Measurements from ENCODE around the gene MAP7D2. TPM values are rescaled to one million over a fixed set of nuclear protein-coding genes. Genes with fewer than 3 reads are reported as not detected.

Gene MAP7D2
- total RNA-seq, 1 experiment from 2014 or later = 1.9 TPM

GRCh38 chrX:19956923-19957322 is 159.8 kb downstream of the MAP7D2 start:
- peaks cover 42 to 48% of the 10 kb centered on the region in 2 experiments for H3K9me3 Mint-ChIP-seq
- peaks cover 0 to 9% (median 2%) of the 10 kb centered on the region in 3 experiments; a peak in 5 of 7 replicates for H3K36me3 Mint-ChIP-seq (ENCODE audit: insufficient read depth in 1 of 3, low read depth in 3 of 3)
- DNase-seq = no peak

More at GRCh38 chrX:19956923-19957322, 159.8 kb downstream of the MAP7D2 start:
- no peak overlapping the region for H2BK20ac ChIP-seq (ENCODE audit: low read depth, low read length, poor library complexity, severe bottlenecking)
- no peak overlapping the region for H3K14ac ChIP-seq (ENCODE audit: insufficient read depth, low read length)
- no CpG with 5 or more reads among the region's 6 CpGs for WGBS (ENCODE audit: extremely low coverage, insufficient read length, low lambda C conversion rate)
- H3K9ac ChIP-seq (ENCODE audit: extremely low read depth, insufficient read length, low read length) = no peak overlapping the region
- H3K4me1 ChIP-seq (ENCODE audit: insufficient read depth, low read length) = no peaks in the 10 kb centered on the region
- Mint-ChIP-seq H3K27me3 (ENCODE audit: low read depth) (no peaks in the 10 kb centered on the region), H3K27ac (no peak overlapping the region), H3K4me1 (no peaks in the 10 kb centered on the region), H3K4me3 (no peak overlapping the region)
- no peaks in the 10 kb centered on the region for H3K27me3 ChIP-seq (ENCODE audit: insufficient read depth, low read length)
- H3K18ac ChIP-seq (ENCODE audit: insufficient read length, low read depth, low read length) = no peak overlapping the region
- no peaks in the 10 kb centered on the region for H3K79me1 ChIP-seq (ENCODE audit: insufficient read depth, low read depth, low read length, poor library complexity, severe bottlenecking)
- H2AFZ ChIP-seq (ENCODE audit: low read length) = no peak overlapping the region
- H3K23ac ChIP-seq (ENCODE audit: insufficient read length, low read depth, low read length) = no peak overlapping the region
- peaks cover 17% of the 10 kb centered on the region for H3K9me3 ChIP-seq (ENCODE audit: control insufficient read depth, low read depth, low read length)
- no peak overlapping the region for H2BK15ac ChIP-seq (ENCODE audit: low read depth, low read length)
- no peak overlapping the region for H4K91ac ChIP-seq (ENCODE audit: insufficient read length, low read depth, low read length)
- no peak overlapping the region for H3K4ac ChIP-seq (ENCODE audit: low read depth, low read length)
- no peaks in the 10 kb centered on the region for H3K23me2 ChIP-seq (ENCODE audit: insufficient read length, low read depth, low read length, poor library complexity, severe bottlenecking)
- H2BK5ac ChIP-seq (ENCODE audit: insufficient read length, low read length) = no peak overlapping the region
- no peaks in the 10 kb centered on the region for H3K79me2 ChIP-seq (ENCODE audit: insufficient read depth, low read length)
- H2BK12ac ChIP-seq (ENCODE audit: insufficient read length, low read depth, low read length) = no peak overlapping the region
- no peak overlapping the region for H4K8ac ChIP-seq (replicated peaks; ENCODE audit: insufficient read length, low read depth, low read length)
- H4K5ac ChIP-seq (ENCODE audit: insufficient read length, low read depth, low read length) = no peak overlapping the region
- no peak overlapping the region for H3K56ac ChIP-seq (ENCODE audit: insufficient read length, low read depth, low read length)
- H3K4me2 ChIP-seq (ENCODE audit: insufficient read depth, insufficient read length, low read length) = no peak overlapping the region
- H4K20me1 ChIP-seq (ENCODE audit: control insufficient read depth, insufficient read depth, insufficient read length) = no peaks in the 10 kb centered on the region
- H3K27ac ChIP-seq (ENCODE audit: insufficient read length, low read depth, low read length) = no peak overlapping the region
- no peak for TF ChIP-seq CTCF (conservative IDR thresholded peaks at IDR 0.05)
- no peak overlapping the region for H2BK120ac ChIP-seq (ENCODE audit: low read depth, low read length, poor library complexity, severe bottlenecking)
- H3T11ph ChIP-seq (ENCODE audit: low read length) = no peak overlapping the region
- no peak overlapping the region for H2AK5ac ChIP-seq (ENCODE audit: insufficient read length, low read length)

Small RNA genes within 50 kb of the gene (microRNA-seq; reads per million reads assigned to microRNA genes)
- not detected for gene MIR23C (ENCODE audit: borderline microRNAs expressed)

Other genes with a start within 250 kb of the MAP7D2 start
- gene SH3KBP1, start 229.3 kb downstream of the MAP7D2 start, total RNA-seq (2021) = 11.8 and 12.3 TPM in 2 replicates
- 6.4 and 7.9 TPM in 2 replicates for gene BCLAF3, start 125.8 kb downstream of the MAP7D2 start, total RNA-seq (2021)
- gene EIF1AX, start 24.9 kb upstream of the MAP7D2 start, total RNA-seq (2021) = 158 and 167 TPM in 2 replicates
- 9.2 and 9.8 TPM in 2 replicates for gene RPS6KA3, start 150.0 kb upstream of the MAP7D2 start, total RNA-seq (2021)